Measurements from ENCODE around the gene RAD51B. TPM values are rescaled to one million over a fixed set of nuclear protein-coding genes. Genes with fewer than 3 reads are reported as not detected.
A peak's percentile ranks its signal among the peaks of the same experiment; 100 is the strongest.

Gene RAD51B
- total RNA-seq, 2 donors from 2014 or later: 9.3 to 12.1 TPM

DNA sequence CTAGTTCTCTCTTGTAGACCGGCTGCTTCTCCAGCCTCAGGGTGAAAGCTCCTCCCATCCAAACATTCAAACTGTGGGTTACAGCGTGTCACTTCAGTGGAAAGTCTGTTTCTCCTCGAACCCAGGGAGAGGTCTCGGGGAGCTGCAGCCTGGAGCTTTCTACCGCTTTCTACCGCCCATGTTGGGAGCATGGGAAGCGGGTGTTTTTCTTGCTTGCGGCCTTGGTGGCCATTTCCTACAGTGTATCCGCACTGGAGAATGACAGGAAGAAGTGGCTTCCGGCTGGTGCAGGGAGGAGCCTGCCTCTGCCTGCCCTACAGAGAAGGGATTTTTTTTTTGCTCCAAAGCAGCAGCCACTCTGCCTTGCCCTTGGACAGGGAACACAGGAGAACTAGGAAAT lies 952.1 kb downstream of the RAD51B start:
- Histone ChIP-seq H3K4me3 (no peak overlapping the region), H3K9me3 (no peaks in the 10 kb centered on the region), H3K27ac (peak overlapping the region in 1 of 2 donors; percentile 42), H3K27me3 (replicated peaks; ENCODE audit: insufficient read depth) (no peaks in the 10 kb centered on the region), H3K4me1 (ENCODE audit: control insufficient read depth in 1 of 2, low read depth in 2 of 2) (peaks cover 4 to 21% of the 10 kb centered on the region in 2 donors), H3K36me3 (no peaks in the 10 kb centered on the region)
- ATAC-seq (ENCODE audit: insufficient number of reproducible peaks, low FRiP score, low read depth) (no peak), DNase-seq (ENCODE audit: low spot score) (no peak)
- TF ChIP-seq, protein P1, sequence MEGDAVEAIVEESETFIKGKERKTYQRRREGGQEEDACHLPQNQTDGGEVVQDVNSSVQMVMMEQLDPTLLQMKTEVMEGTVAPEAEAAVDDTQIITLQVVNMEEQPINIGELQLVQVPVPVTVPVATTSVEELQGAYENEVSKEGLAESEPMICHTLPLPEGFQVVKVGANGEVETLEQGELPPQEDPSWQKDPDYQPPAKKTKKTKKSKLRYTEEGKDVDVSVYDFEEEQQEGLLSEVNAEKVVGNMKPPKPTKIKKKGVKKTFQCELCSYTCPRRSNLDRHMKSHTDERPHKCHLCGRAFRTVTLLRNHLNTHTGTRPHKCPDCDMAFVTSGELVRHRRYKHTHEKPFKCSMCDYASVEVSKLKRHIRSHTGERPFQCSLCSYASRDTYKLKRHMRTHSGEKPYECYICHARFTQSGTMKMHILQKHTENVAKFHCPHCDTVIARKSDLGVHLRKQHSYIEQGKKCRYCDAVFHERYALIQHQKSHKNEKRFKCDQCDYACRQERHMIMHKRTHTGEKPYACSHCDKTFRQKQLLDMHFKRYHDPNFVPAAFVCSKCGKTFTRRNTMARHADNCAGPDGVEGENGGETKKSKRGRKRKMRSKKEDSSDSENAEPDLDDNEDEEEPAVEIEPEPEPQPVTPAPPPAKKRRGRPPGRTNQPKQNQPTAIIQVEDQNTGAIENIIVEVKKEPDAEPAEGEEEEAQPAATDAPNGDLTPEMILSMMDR (IDR thresholded peaks at IDR 0.05): no peak

DNA sequence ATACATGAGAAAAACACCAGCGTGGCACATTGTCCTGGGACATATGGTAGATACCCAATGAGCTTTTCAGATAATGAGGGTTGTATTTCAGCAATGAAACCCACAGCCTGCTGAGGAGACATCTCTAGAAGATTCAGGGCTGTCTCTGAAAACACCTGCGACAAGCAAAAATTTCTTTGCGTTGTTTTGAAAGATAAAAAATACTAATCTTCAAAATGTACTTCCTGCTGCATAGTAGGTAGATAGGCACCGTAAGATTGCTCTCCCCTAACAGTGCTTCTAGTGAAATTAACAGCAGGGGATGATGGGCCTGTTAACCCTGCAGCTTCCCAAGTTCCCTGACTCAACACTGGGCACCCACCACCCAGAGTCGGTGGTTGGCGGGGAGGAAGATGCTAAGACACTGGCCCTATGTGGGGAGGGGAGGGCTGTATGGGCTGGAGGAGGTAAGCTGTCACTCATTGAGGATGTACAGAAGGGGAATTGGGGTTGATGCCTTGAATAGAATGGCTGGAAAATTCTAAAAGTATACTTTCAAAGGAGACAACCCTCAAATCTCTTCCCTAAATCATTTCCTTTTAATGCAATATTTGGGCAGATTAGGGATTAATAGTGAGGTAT lies 953.3 kb downstream of the RAD51B start:
- DNase-seq (ENCODE audit: low spot score) (no peak), ATAC-seq (ENCODE audit: insufficient number of reproducible peaks, low FRiP score, low read depth) (no peak)
- Histone ChIP-seq H3K27me3 (replicated peaks; ENCODE audit: insufficient read depth) (no peaks in the 10 kb centered on the region), H3K4me3 (no peak overlapping the region), H3K9me3 (no peaks in the 10 kb centered on the region), H3K36me3 (no peaks in the 10 kb centered on the region), H3K4me1 (ENCODE audit: control insufficient read depth in 1 of 2, low read depth in 2 of 2) (peaks cover 4 to 21% of the 10 kb centered on the region in 2 donors), H3K27ac (no peak overlapping the region)
- TF ChIP-seq, protein P1 (IDR thresholded peaks at IDR 0.05): no peak

GRCh38 chr14:68774771-68775613 lies 955.4 kb downstream of the RAD51B start:
- Histone ChIP-seq H3K9me3 (no peaks in the 10 kb centered on the region), H3K27me3 (replicated peaks; ENCODE audit: insufficient read depth) (no peaks in the 10 kb centered on the region), H3K27ac (peak overlapping the region in 1 of 2 donors; percentile 49)

DNA sequence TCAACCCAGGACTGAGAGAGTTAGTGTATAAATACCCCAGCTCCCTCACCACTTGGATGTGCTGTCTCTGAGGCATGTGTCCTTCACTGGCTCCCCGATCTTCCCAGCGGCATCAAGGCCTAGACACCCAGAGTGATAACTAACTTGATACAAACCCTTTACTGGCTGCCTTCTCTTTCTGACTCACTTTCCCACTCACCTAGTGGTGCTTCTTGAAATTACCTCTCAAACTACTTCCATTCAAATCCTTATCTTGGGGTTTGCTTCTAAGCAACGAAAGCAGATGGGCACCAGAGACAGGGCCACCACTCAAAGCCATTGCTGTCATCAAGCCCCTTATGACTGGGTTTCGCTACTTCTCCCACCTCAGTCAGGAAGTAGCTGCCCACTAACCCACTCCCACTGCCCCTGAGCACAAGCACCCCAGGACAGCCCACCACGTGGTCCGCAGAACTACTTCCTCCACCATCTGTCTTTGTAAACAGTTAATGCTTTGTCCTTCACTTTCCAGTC lies 956.1 kb downstream of the RAD51B start:
- peaks cover 13 to 36% of the 10 kb centered on the region in 2 donors for H3K4me1 ChIP-seq (ENCODE audit: control insufficient read depth in 1 of 2, low read depth in 2 of 2)
- TF ChIP-seq, protein P1 (IDR thresholded peaks at IDR 0.05): no peak
- no peak overlapping the region for H3K4me3 ChIP-seq
- no peaks in the 10 kb centered on the region for H3K36me3 ChIP-seq
- no peaks in the 10 kb centered on the region for H3K9me3 ChIP-seq
- DNase-seq (ENCODE audit: low spot score) (no peak), ATAC-seq (ENCODE audit: insufficient number of reproducible peaks, low FRiP score, low read depth) (no peak)
- H3K27ac ChIP-seq: peak overlapping the region in 1 of 2 donors; percentile 49
- no peaks in the 10 kb centered on the region for H3K27me3 ChIP-seq (replicated peaks; ENCODE audit: insufficient read depth)

More at GRCh38 chr14:68774771-68775613, 955.4 kb downstream of the RAD51B start:
- Histone ChIP-seq H3K36me3 (no peaks in the 10 kb centered on the region), H3K4me1 (ENCODE audit: control insufficient read depth in 1 of 2, low read depth in 2 of 2) (peaks cover 8 to 29% of the 10 kb centered on the region in 2 donors), H3K4me3 (no peak overlapping the region)
- TF ChIP-seq, protein P1 (IDR thresholded peaks at IDR 0.05): no peak
- peak; percentile 89 for ATAC-seq (ENCODE audit: insufficient number of reproducible peaks, low FRiP score, low read depth)
- DNase-seq (ENCODE audit: low spot score): no peak

DNA sequence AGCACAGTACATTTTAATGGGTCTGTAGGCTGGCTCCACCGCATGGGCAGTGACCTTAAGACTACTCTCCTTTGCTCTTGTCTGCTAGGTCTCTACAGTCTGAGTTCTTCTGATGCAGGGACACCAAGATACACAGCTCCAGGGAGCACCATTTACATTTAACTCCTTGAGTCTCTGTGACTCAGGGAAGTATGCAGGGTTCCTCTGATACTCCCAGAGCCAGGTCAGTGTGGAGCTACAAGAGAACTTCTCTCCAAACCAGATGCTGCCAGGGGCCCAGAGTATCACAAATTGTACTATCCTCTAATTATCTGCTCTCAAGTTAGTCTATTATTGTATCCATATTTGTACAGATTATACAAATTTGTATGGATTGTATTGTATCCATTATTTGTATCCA lies 958.1 kb downstream of the RAD51B start:
- DNase-seq (ENCODE audit: low spot score) (no peak), ATAC-seq (ENCODE audit: insufficient number of reproducible peaks, low FRiP score, low read depth) (no peak)
- Histone ChIP-seq H3K9me3 (no peaks in the 10 kb centered on the region), H3K4me1 (ENCODE audit: control insufficient read depth in 1 of 2, low read depth in 2 of 2) (peaks cover 17 to 49% of the 10 kb centered on the region in 2 donors), H3K27ac (no peak overlapping the region), H3K36me3 (no peaks in the 10 kb centered on the region), H3K4me3 (no peak overlapping the region), H3K27me3 (replicated peaks; ENCODE audit: insufficient read depth) (no peaks in the 10 kb centered on the region)
- TF ChIP-seq, protein P1 (IDR thresholded peaks at IDR 0.05): no peak

All from thoracic aorta (tissue), 2 donors.